A673 (cell line): ENCODE data around the gene TEKT4.

Source experiments
- EZH2 ChIP-seq: fragments of 200-600 bp; sonication (generic); IDR thresholded peaks from 2 replicates; pipeline ENCODE4 v1.6.1; 2017; ENCODE audit warnings: borderline replicate concordance, low read depth, mild to moderate bottlenecking, mixed read lengths, antibody characterized with exemption, low read length; ENCODE audit not compliant: poor library complexity, severe bottlenecking
- TF ChIP-seq, protein P1 (sequence below): fragments of 300-800, 200-600 bp; sonication (generic); conservative IDR thresholded peaks from 2 replicates; pipeline ENCODE4 v1.5.1; 2017; ENCODE audit warnings: low read depth, mild to moderate bottlenecking, antibody characterized with exemption, low read length, moderate library complexity, mixed read lengths

DNA sequence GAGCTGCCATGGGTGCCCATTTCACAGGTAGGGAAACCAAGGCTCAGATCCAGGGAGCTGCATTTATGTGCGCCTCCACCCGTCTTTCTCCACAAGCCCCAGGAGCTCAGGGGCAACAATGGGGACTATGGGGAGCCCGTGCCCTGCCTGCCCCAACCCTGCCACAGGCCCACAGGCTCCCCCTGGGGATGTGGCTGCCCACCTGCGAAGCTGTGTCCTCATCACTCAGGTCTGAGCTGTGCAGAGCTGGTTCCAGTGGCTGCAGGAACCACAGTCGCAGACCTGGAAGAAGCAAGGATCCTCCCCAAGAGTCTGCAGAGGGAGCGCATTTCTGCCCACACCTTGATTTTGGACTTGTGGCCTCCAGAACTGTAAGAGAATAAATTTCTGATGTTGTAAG is 9.8 kb downstream of the TEKT4 start:
- TF ChIP-seq, protein P1, sequence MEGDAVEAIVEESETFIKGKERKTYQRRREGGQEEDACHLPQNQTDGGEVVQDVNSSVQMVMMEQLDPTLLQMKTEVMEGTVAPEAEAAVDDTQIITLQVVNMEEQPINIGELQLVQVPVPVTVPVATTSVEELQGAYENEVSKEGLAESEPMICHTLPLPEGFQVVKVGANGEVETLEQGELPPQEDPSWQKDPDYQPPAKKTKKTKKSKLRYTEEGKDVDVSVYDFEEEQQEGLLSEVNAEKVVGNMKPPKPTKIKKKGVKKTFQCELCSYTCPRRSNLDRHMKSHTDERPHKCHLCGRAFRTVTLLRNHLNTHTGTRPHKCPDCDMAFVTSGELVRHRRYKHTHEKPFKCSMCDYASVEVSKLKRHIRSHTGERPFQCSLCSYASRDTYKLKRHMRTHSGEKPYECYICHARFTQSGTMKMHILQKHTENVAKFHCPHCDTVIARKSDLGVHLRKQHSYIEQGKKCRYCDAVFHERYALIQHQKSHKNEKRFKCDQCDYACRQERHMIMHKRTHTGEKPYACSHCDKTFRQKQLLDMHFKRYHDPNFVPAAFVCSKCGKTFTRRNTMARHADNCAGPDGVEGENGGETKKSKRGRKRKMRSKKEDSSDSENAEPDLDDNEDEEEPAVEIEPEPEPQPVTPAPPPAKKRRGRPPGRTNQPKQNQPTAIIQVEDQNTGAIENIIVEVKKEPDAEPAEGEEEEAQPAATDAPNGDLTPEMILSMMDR, result no peak
- TF ChIP-seq EZH2, result no peak
